GM21619 (cell line): ENCODE data around the gene METAP1D.
"Not testable (repeated sequence)": the region's sequence is repeated elsewhere in the genome, so short reads cannot be mapped to it uniquely, and the experiment has no call there.

Source experiments
- ATAC-seq: cut with Tn5 transposase; IDR thresholded peaks from one replicate; pipeline ENCODE4 v1.9.1; 2021; ENCODE audit not compliant: unreplicated experiment

Gene METAP1D

GRCh38 chr2:171996021-171996420 lies 3.7 kb upstream of the METAP1D start:
- ATAC-seq: no peak

- not testable (repeated sequence) for ATAC-seq
Measured at GRCh38 chr2:171997031-171997430, 2.7 kb upstream of the METAP1D start.

GRCh38 chr2:171999161-171999560 lies 592 bp upstream of the METAP1D start:
- ATAC-seq: no peak

- ATAC-seq: no peak
Measured at GRCh38 chr2:172000696-172001361, 1.1 kb downstream of the METAP1D start.

- ATAC-seq: no peak
Measured at GRCh38 chr2:172007372-172007771, 7.6 kb downstream of the METAP1D start.

GRCh38 chr2:172009823-172010222 lies 10.1 kb downstream of the METAP1D start:
- ATAC-seq: no peak

GRCh38 chr2:172011812-172012575 lies 12.2 kb downstream of the METAP1D start:
- no peak for ATAC-seq

- no peak for ATAC-seq
Measured at GRCh38 chr2:172012677-172013391, 13.1 kb downstream of the METAP1D start.

- ATAC-seq: no peak
Measured at GRCh38 chr2:172013396-172013795, 13.6 kb downstream of the METAP1D start.

- ATAC-seq: no peak
Measured at GRCh38 chr2:172021074-172021931, 21.6 kb downstream of the METAP1D start.

- no peak for ATAC-seq
Measured at GRCh38 chr2:172021955-172022354, 22.2 kb downstream of the METAP1D start.

- ATAC-seq: no peak
Measured at GRCh38 chr2:172031536-172031935, 31.8 kb downstream of the METAP1D start.

GRCh38 chr2:172038121-172038520 lies 38.4 kb downstream of the METAP1D start:
- ATAC-seq: no peak

GRCh38 chr2:172038604-172039003 lies 38.9 kb downstream of the METAP1D start:
- no peak for ATAC-seq

GRCh38 chr2:172039011-172039704 lies 39.4 kb downstream of the METAP1D start:
- ATAC-seq: no peak

GRCh38 chr2:172040311-172040710 lies 40.6 kb downstream of the METAP1D start:
- ATAC-seq: no peak

GRCh38 chr2:172046080-172046678 lies 46.4 kb downstream of the METAP1D start:
- no peak for ATAC-seq

- no peak for ATAC-seq
Measured at GRCh38 chr2:172046866-172047565, 47.3 kb downstream of the METAP1D start.
